NCI-H2227 treated with DMSO at 0.1 percent for 48 hours (cell line): ENCODE data around the gene GALNS.
"Not testable (repeated sequence)": the region's sequence is repeated elsewhere in the genome, so short reads cannot be mapped to it uniquely, and the experiment has no call there.

ENCODE experiments used
- DNase-seq: peaks from one replicate; lab custom pipeline; 2025; lab: John Stamatoyannopoulos, UW

Gene GALNS

GRCh38 chr16:88804552-88805339 lies 52.0 kb downstream of the GALNS start:
- no peak for DNase-seq

GRCh38 chr16:88804173-88804551 lies 52.6 kb downstream of the GALNS start:
- no peak for DNase-seq

GRCh38 chr16:88803264-88803987 lies 53.3 kb downstream of the GALNS start, which contains the start of gene CDT1:
Gene CDT1, plus strand, starts transcription at chr16:88803789. Its CDS starts 43 bp downstream, at chr16:88803832.
- peak; percentile 74 for DNase-seq

GRCh38 chr16:88800277-88800592 lies 56.5 kb downstream of the GALNS start:
- no peak for DNase-seq

- no peak for DNase-seq
These were observed 57.0 kb downstream of the GALNS start for GRCh38 chr16:88799569-88800276.

GRCh38 chr16:88798772-88799455 lies 57.8 kb downstream of the GALNS start:
- DNase-seq, result no peak

- no peak for DNase-seq
These were observed 58.7 kb downstream of the GALNS start for GRCh38 chr16:88798073-88798472.

GRCh38 chr16:88796278-88796677 lies 60.5 kb downstream of the GALNS start:
- DNase-seq, result no peak

GRCh38 chr16:88793251-88793954 lies 63.3 kb downstream of the GALNS start:
- no peak for DNase-seq

- DNase-seq, result no peak
These were observed 64.0 kb downstream of the GALNS start for GRCh38 chr16:88792668-88793250.

- DNase-seq, result no peak
These were observed 64.6 kb downstream of the GALNS start for GRCh38 chr16:88792078-88792550.

- DNase-seq, result no peak
These were observed 66.2 kb downstream of the GALNS start for GRCh38 chr16:88790312-88791211.

GRCh38 chr16:88789594-88789993 lies 67.2 kb downstream of the GALNS start:
- DNase-seq, result no peak

- not testable (repeated sequence) for DNase-seq
These were observed 68.0 kb downstream of the GALNS start for GRCh38 chr16:88788749-88789148.

GRCh38 chr16:88787579-88788314 lies 69.0 kb downstream of the GALNS start:
- DNase-seq, result no peak

- no peak for DNase-seq
These were observed 71.4 kb downstream of the GALNS start, which contains the start of gene PIEZO1 for GRCh38 chr16:88785106-88785924. Gene PIEZO1, minus strand, starts transcription at chr16:88785220. Its CDS starts 256 bp downstream, at chr16:88784964.

- DNase-seq, result no peak
These were observed 72.0 kb downstream of the GALNS start for GRCh38 chr16:88784856-88785105.

GRCh38 chr16:88784074-88784855 lies 72.5 kb downstream of the GALNS start:
- no peak for DNase-seq
